Osteoblast (primary cell): ENCODE results near the gene HELZ. TPM values are rescaled to one million over a fixed set of nuclear protein-coding genes. Genes with fewer than 3 reads are reported as not detected.

Experiments used
- DNase-seq: peaks from one replicate; pipeline ENCODE4 v3.0.0; 2011; ENCODE audit warnings: low spot score, mixed read lengths; ENCODE audit not compliant: insufficient read length; ENCODE audit errors: missing footprints
- H2AFZ ChIP-seq: 2 replicates; pipeline ENCODE4 v1.6.0; 2011; ENCODE audit warnings: mild to moderate bottlenecking, low read length
- H3K27ac ChIP-seq: 2 replicates; pipeline ENCODE4 v1.5.1; 2011; ENCODE audit warnings: mild to moderate bottlenecking, low read depth, low read length, moderate library complexity
- H3K27me3 ChIP-seq: 2 replicates; pipeline ENCODE4 v1.6.0; 2012; ENCODE audit warnings: mild to moderate bottlenecking, control low read depth, inconsistent platforms, low read length, moderate library complexity; ENCODE audit not compliant: insufficient read depth
- H3K36me3 ChIP-seq: 2 replicates; pipeline ENCODE4 v1.5.1; 2011; ENCODE audit warnings: mild to moderate bottlenecking, low read length, control low read depth, moderate library complexity; ENCODE audit not compliant: insufficient read depth
- H3K4me1 ChIP-seq: 2 replicates; pipeline ENCODE4 v1.5.1; 2011; ENCODE audit warnings: mild to moderate bottlenecking, low read length, control low read depth, moderate library complexity; ENCODE audit not compliant: insufficient read depth
- H3K4me2 ChIP-seq: 2 replicates; pipeline ENCODE4 v1.6.0; 2011; ENCODE audit warnings: mild to moderate bottlenecking, low read length; ENCODE audit not compliant: insufficient read depth
- H3K4me3 ChIP-seq: fragments of 200-600 bp; sonication (generic); 3 replicates; pipeline ENCODE4 v1.5.1; 2012; ENCODE audit warnings: mild to moderate bottlenecking, low read length, inconsistent platforms; ENCODE audit not compliant: insufficient read depth
- H3K79me2 ChIP-seq: 2 replicates; pipeline ENCODE4 v1.6.0; 2012; ENCODE audit warnings: mild to moderate bottlenecking, low read length, control low read depth, inconsistent platforms; ENCODE audit not compliant: insufficient read depth
- H3K9me3 ChIP-seq: 2 replicates; pipeline ENCODE4 v1.5.1; 2011; ENCODE audit warnings: low read depth, low read length, control low read depth
- H4K20me1 ChIP-seq: 2 replicates; pipeline ENCODE4 v1.6.0; 2012; ENCODE audit warnings: mild to moderate bottlenecking, low read length, control low read depth; ENCODE audit not compliant: insufficient read depth
- total RNA-seq: library from RNA; depleted of rRNA; stranded (reverse); fragments of >200 nt; gene quantifications from 2 replicates; pipeline ENCODE4 v1.2.3, GENCODE V29; 2012
- TF ChIP-seq, protein P1 (sequence below): IDR thresholded peaks from 2 replicates; pipeline ENCODE4 v1.5.1; 2011; ENCODE audit warnings: mild to moderate bottlenecking, low read depth, low read length, moderate library complexity; ENCODE audit errors: extremely low read depth

Gene HELZ
- total RNA-seq, 1 donor = 56.8 TPM

DNA sequence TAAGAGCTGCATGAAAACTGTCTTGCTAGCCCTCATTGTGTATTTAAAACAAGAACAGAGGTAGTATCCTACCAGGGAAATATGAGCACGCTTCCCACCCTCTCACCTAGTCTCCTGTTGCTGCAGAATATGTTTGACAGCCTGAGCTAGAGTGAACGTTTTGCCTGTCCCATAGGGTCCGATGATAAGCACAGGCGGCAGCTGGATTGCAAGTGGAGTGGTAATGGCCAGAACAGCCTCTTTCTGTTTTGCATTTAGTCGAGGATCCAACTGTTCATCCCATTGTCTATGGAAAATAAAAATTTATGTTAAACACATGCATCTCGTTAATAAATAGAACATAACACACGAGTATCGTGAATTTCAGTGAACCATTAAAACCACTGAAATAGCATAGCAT is 84.2 kb downstream of the HELZ start:
- no peak overlapping the region for H3K4me2 ChIP-seq
- TF ChIP-seq, protein P1, sequence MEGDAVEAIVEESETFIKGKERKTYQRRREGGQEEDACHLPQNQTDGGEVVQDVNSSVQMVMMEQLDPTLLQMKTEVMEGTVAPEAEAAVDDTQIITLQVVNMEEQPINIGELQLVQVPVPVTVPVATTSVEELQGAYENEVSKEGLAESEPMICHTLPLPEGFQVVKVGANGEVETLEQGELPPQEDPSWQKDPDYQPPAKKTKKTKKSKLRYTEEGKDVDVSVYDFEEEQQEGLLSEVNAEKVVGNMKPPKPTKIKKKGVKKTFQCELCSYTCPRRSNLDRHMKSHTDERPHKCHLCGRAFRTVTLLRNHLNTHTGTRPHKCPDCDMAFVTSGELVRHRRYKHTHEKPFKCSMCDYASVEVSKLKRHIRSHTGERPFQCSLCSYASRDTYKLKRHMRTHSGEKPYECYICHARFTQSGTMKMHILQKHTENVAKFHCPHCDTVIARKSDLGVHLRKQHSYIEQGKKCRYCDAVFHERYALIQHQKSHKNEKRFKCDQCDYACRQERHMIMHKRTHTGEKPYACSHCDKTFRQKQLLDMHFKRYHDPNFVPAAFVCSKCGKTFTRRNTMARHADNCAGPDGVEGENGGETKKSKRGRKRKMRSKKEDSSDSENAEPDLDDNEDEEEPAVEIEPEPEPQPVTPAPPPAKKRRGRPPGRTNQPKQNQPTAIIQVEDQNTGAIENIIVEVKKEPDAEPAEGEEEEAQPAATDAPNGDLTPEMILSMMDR = no peak
- H2AFZ ChIP-seq = no peak overlapping the region

DNA sequence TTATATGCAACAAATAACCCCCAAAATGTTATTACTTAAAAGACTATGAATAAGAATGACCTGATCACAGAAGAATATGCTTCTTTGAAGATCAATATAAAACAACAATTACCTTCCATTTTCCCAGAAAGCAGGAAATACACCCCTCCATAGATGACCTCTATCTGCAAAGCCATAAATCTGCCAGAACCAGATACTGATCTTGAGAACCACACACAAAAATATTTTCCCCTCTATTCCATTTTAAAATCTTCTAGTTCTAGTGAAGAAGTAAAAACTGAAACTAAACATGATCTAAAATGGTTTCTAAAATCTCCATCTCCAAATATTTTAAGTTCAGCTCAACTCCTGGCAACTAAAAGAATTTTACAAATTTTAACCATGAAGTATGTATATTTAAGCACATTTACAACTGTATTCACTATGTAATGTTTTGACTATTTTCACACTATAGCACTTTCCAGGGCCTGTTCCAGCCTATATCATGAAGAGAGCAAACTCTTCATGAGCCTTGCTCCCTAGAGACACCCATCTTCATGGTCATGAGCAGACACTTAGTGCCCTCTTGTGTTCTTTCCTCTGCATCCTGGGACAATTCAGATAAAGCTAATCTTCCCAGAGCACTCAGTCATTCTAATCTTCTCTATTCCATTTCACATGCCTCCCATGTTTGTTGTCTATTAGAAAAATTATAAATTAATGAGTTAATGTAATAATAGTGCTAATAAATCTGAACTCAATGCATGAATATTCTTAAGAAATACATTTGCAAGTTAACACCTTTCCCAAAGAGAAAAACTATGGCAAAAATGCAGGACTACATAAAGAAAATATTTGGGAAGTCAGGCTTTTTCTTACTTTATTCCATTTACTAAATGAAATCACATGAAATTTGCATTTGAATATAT is 87.0 kb downstream of the HELZ start:
- H3K79me2 ChIP-seq = no peaks in the 10 kb centered on the region
- no peaks in the 10 kb centered on the region for H3K9me3 ChIP-seq
- no peaks in the 10 kb centered on the region for H3K4me1 ChIP-seq
- no peak overlapping the region for H3K4me2 ChIP-seq
- peak; percentile 44 for DNase-seq
- TF ChIP-seq, protein P1 = peak; percentile 60
- peaks cover 4% of the 10 kb centered on the region for H4K20me1 ChIP-seq
- H2AFZ ChIP-seq = no peak overlapping the region
- no peaks in the 10 kb centered on the region for H3K27me3 ChIP-seq
- H3K4me3 ChIP-seq = no peak overlapping the region
- peaks cover 11% of the 10 kb centered on the region for H3K36me3 ChIP-seq
- H3K27ac ChIP-seq = no peak overlapping the region

More for the DNA sequence above, 84.2 kb downstream of the HELZ start:
- Histone ChIP-seq H3K27me3 (no peaks in the 10 kb centered on the region), H3K4me3 (no peak overlapping the region), H3K36me3 (peaks cover 20% of the 10 kb centered on the region), H3K9me3 (no peaks in the 10 kb centered on the region), H4K20me1 (peaks cover 4% of the 10 kb centered on the region), H3K27ac (no peak overlapping the region), H3K79me2 (no peaks in the 10 kb centered on the region), H3K4me1 (no peaks in the 10 kb centered on the region)
- no peak for DNase-seq

DNA sequence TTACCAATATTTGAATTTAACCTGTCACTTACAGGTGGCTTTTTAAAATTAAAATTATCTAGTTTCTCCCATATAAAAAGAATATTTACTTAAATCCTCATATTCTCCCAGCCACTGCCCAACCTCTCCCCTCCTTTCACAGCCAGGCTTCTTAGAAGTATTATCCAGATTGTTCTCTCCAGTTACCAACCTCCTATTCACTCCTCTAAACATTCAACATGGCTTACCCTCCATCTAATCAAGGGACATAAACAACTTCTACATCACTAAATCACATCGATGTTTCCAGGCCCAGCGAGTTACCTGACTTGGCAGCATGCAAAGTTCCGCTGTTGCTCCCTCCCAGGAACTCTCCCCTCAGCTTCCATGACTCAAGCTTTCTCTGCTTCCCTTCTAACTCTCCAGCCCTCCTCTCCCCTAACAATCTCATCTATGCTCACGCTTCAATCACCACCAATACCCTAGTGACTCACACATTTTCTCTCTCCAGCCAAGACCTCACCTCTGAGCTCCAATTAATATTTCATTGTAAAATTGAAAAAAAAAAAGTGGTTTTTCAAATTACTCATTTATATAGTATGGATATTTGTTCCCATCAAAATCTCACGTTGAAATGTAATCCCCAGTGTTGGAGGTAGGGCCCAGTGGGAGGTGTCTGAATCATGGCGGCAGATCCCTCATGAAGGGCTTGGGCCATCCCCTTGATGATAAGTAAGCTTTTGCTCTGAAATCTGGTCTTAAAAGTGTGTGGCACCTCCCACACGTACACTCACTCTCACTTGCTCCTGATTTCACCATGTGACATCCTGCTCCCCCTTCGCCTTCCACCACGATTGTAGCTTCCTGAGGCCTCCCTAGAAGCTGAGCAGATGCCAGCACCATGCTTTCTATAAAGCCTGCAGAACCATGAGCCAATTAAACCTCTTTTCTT is 88.5 kb downstream of the HELZ start:
- no peak overlapping the region for H2AFZ ChIP-seq
- H3K79me2 ChIP-seq = no peaks in the 10 kb centered on the region
- no peak overlapping the region for H3K4me2 ChIP-seq
- TF ChIP-seq, protein P1 = no peak
- DNase-seq = no peak
- H3K36me3 ChIP-seq = peaks cover 11% of the 10 kb centered on the region
- H3K27me3 ChIP-seq = no peaks in the 10 kb centered on the region
- H3K4me1 ChIP-seq = peaks cover 8% of the 10 kb centered on the region
- peaks cover 8% of the 10 kb centered on the region for H4K20me1 ChIP-seq
- H3K27ac ChIP-seq = no peak overlapping the region
- no peak overlapping the region for H3K4me3 ChIP-seq
- H3K9me3 ChIP-seq = no peaks in the 10 kb centered on the region
